ENCODE measurements around the gene HS6ST2. TPM values are rescaled to one million over a fixed set of nuclear protein-coding genes. Genes with fewer than 3 reads are reported as not detected.

HS6ST2 gene
- total and polyA plus RNA-seq, 2 experiments from 2014 or later: not detected

DNA sequence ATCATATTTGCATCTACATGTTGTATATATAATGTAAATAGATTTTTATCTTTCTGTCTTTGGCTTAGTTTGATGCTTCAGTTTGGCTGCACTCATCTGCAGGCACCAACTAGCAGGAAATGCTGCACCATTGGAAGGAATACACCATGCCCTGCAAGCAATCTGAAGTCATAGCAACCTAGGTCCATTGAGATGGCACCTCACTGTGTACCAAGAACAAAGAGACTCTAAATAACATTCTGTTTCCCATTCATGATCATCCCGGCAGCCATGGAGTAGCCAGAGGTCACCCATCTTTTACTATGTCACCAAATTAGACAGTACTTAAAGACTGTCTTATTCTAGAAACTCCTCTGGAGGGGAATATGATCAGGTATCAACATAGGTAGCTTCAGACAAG is 40.8 kb upstream of the HS6ST2 start:
- Histone ChIP-seq H3K79me2 (ENCODE audit: insufficient read depth) (no peaks in the 10 kb centered on the region), H3K9ac (no peak overlapping the region), H3K27ac (no peak overlapping the region), H3K9me3 (ENCODE audit: low read depth) (no peaks in the 10 kb centered on the region), H3K9me2 (ENCODE audit: insufficient read depth) (no peaks in the 10 kb centered on the region), H3K4me3 (no peak overlapping the region), H4K20me1 (ENCODE audit: insufficient read depth) (no peaks in the 10 kb centered on the region), H3K4me1 (ENCODE audit: insufficient read depth) (no peaks in the 10 kb centered on the region), H3F3A (ENCODE audit: insufficient read depth) (no peaks in the 10 kb centered on the region), H3K27me3 (replicated peaks; ENCODE audit: insufficient read depth) (no peaks in the 10 kb centered on the region), H2AFZ (no peak overlapping the region), H3K4me2 (ENCODE audit: unreplicated experiment) (no peak overlapping the region), H3K36me3 (ENCODE audit: low read depth) (no peaks in the 10 kb centered on the region)
- TF ChIP-seq EZH2phosphoT487 (IDR thresholded peaks at IDR 0.05; ENCODE audit: insufficient read depth, low read depth) (no peak), EZH2 (IDR thresholded peaks at IDR 0.05; ENCODE audit: insufficient read depth, poor library complexity, severe bottlenecking) (no peak)
- in situ Hi-C loops (cut with MboI): loop anchor here (25.0 kb wide), 1 partner anchor 688 kb away; no protein-coding TSS in a partner anchor
- no peak for DNase-seq
- 42 to 73% methylated on average over 1 of the region's 1 CpG for WGBS, 2 experiments (ENCODE audit: low coverage in 1 of 2, low lambda C conversion rate in 2 of 2, missing lambda C conversion rate in 2 of 2)

DNA sequence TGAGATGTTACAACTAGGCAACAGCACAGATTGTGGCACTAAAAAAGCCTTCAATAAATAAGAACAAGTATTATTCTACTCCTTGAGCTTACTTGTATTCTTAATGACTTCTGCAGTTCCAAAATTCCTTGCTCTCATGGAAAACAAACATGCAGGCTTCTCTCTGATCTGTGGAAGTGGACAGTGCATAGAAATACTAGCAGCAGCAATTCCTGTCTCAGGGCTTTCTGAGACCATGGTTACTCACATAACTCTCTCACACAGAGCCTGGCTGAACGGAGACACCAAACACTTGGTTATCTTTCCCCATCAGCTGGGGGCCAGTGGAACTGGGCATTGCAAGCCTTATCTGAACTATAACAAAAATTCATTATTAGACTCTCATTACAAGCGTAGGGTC is 32.4 kb upstream of the HS6ST2 start:
- no peak overlapping the region for H3K4me2 ChIP-seq (ENCODE audit: unreplicated experiment)
- no peaks in the 10 kb centered on the region for H3K27me3 ChIP-seq (replicated peaks; ENCODE audit: insufficient read depth)
- H3K27ac ChIP-seq: no peak overlapping the region
- no peak for DNase-seq
- H3F3A ChIP-seq (ENCODE audit: insufficient read depth): no peaks in the 10 kb centered on the region
- no peak overlapping the region for H3K9ac ChIP-seq
- H3K79me2 ChIP-seq (ENCODE audit: insufficient read depth): no peaks in the 10 kb centered on the region
- no peak for TF ChIP-seq EZH2 (IDR thresholded peaks at IDR 0.05; ENCODE audit: insufficient read depth, poor library complexity, severe bottlenecking)
- TF ChIP-seq EZH2phosphoT487 (IDR thresholded peaks at IDR 0.05; ENCODE audit: insufficient read depth, low read depth): no peak
- H3K4me1 ChIP-seq (ENCODE audit: insufficient read depth): no peaks in the 10 kb centered on the region
- in situ Hi-C loops (cut with MboI): loop anchor here (25.0 kb wide), 1 partner anchor 696 kb away; no protein-coding TSS in a partner anchor
- 31 to 45% methylated on average over 2 of the region's 2 CpGs for WGBS, 2 experiments (ENCODE audit: low coverage in 1 of 2, low lambda C conversion rate in 2 of 2, missing lambda C conversion rate in 2 of 2)
- no peak overlapping the region for H2AFZ ChIP-seq
- no peaks in the 10 kb centered on the region for H3K9me3 ChIP-seq (ENCODE audit: low read depth)
- no peak overlapping the region for H3K4me3 ChIP-seq
- no peaks in the 10 kb centered on the region for H3K9me2 ChIP-seq (ENCODE audit: insufficient read depth)
- H4K20me1 ChIP-seq (ENCODE audit: insufficient read depth): no peaks in the 10 kb centered on the region
- no peaks in the 10 kb centered on the region for H3K36me3 ChIP-seq (ENCODE audit: low read depth)

DNA sequence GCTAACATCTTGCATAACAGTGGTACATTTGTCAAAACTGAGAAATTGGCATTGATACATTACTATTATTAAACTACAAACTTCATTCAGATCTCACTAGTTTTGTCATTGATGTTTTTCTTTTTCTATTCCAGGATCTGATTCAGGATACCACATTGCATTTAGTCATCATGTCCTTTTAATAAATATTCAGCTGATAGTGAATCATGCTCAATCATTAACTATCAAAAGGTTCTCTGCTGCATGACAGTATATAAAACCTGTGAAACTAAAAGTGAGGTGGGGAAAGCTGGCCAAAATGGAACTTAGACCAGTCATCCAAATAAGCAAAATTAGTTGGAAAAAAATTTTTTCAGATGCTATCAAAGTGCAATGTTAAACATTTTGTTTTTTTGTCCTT is 28.1 kb upstream of the HS6ST2 start:
- no peaks in the 10 kb centered on the region for H4K20me1 ChIP-seq (ENCODE audit: insufficient read depth)
- no peak overlapping the region for H3K27ac ChIP-seq
- H3K79me2 ChIP-seq (ENCODE audit: insufficient read depth): no peaks in the 10 kb centered on the region
- no peak for DNase-seq
- no peaks in the 10 kb centered on the region for H3K36me3 ChIP-seq (ENCODE audit: low read depth)
- no peak overlapping the region for H3K4me2 ChIP-seq (ENCODE audit: unreplicated experiment)
- no peaks in the 10 kb centered on the region for H3K9me3 ChIP-seq (ENCODE audit: low read depth)
- H3K4me3 ChIP-seq: no peak overlapping the region
- no peak overlapping the region for H3K9ac ChIP-seq
- H3K27me3 ChIP-seq (replicated peaks; ENCODE audit: insufficient read depth): no peaks in the 10 kb centered on the region
- no peaks in the 10 kb centered on the region for H3K9me2 ChIP-seq (ENCODE audit: insufficient read depth)
- no peaks in the 10 kb centered on the region for H3F3A ChIP-seq (ENCODE audit: insufficient read depth)
- TF ChIP-seq EZH2phosphoT487 (IDR thresholded peaks at IDR 0.05; ENCODE audit: insufficient read depth, low read depth) (no peak), EZH2 (IDR thresholded peaks at IDR 0.05; ENCODE audit: insufficient read depth, poor library complexity, severe bottlenecking) (no peak)
- in situ Hi-C loops (cut with MboI): loop anchor here (25.0 kb wide), 1 partner anchor 701 kb away; no protein-coding TSS in a partner anchor
- no peak overlapping the region for H2AFZ ChIP-seq
- no peaks in the 10 kb centered on the region for H3K4me1 ChIP-seq (ENCODE audit: insufficient read depth)

DNA sequence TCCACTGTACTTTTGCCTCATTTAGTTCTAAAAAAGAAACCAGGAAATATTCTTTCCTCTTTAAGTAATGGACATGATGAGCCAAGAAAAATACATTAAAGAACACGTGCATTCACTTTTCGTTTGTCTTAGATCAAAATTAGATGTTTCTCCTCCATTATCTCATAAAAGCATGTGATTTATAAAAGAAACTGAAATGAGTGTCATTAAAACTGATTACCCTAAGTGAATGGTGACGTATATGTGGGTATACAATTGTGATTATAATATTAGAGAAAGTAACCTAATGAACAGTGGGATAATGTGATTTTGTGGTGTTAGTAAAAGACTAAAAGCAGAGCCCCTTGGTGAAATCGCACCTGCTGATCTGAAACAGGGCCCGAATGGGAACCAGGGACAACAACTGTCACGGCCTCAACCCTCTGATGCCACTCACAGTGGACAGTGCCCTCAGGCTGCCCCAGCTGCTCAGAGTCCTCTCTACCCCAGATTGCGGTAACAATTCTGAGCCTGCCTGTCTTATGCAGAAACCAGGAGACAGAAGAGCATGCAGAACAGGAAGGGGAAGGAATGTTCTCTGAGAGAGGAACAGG is 25.7 kb upstream of the HS6ST2 start:
- Histone ChIP-seq H2AFZ (no peak overlapping the region), H3K9ac (no peak overlapping the region), H3K27me3 (replicated peaks; ENCODE audit: insufficient read depth) (no peaks in the 10 kb centered on the region), H3K36me3 (ENCODE audit: low read depth) (no peaks in the 10 kb centered on the region), H3K9me2 (ENCODE audit: insufficient read depth) (no peaks in the 10 kb centered on the region), H3K4me1 (ENCODE audit: insufficient read depth) (no peaks in the 10 kb centered on the region), H3K4me3 (no peak overlapping the region), H3F3A (ENCODE audit: insufficient read depth) (no peaks in the 10 kb centered on the region), H3K27ac (no peak overlapping the region), H4K20me1 (ENCODE audit: insufficient read depth) (no peaks in the 10 kb centered on the region), H3K9me3 (ENCODE audit: low read depth) (no peaks in the 10 kb centered on the region), H3K4me2 (ENCODE audit: unreplicated experiment) (no peak overlapping the region), H3K79me2 (ENCODE audit: insufficient read depth) (no peaks in the 10 kb centered on the region)
- DNase-seq: no peak
- 48 to 50% methylated on average over 7 of the region's 7 CpGs for WGBS, 2 experiments (ENCODE audit: low coverage in 1 of 2, low lambda C conversion rate in 2 of 2, missing lambda C conversion rate in 2 of 2)
- TF ChIP-seq EZH2 (IDR thresholded peaks at IDR 0.05; ENCODE audit: insufficient read depth, poor library complexity, severe bottlenecking) (no peak), EZH2phosphoT487 (IDR thresholded peaks at IDR 0.05; ENCODE audit: insufficient read depth, low read depth) (no peak)
- in situ Hi-C loops (cut with MboI): loop anchor here (25.0 kb wide), 1 partner anchor 703 kb away; no protein-coding TSS in a partner anchor
